Effector memory CD4-positive, alpha-beta T cell (primary cell): ENCODE data around the gene TMEM11.

Experiments used
- DNase-seq, 3 donors: peaks; one replicate each; pipeline ENCODE4 v3.0.0-alpha.2; 2020
- H3K27ac ChIP-seq: 2 replicates; pipeline ENCODE4 v1.7.0; 2013; ENCODE audit warnings: mild to moderate bottlenecking, low read length, moderate library complexity; ENCODE audit not compliant: insufficient read depth, poor library complexity, severe bottlenecking
- H3K27me3 ChIP-seq: replicated peaks from 2 replicates; pipeline ENCODE4 v1.7.0; 2013; ENCODE audit warnings: mild to moderate bottlenecking, low read length; ENCODE audit not compliant: insufficient read depth, control insufficient read depth, poor library complexity, severe bottlenecking
- H3K36me3 ChIP-seq: 2 replicates; pipeline ENCODE4 v1.7.0; 2013; ENCODE audit warnings: mild to moderate bottlenecking, low read length, moderate library complexity; ENCODE audit not compliant: control insufficient read depth, insufficient read depth
- H3K4me1 ChIP-seq: 2 replicates; pipeline ENCODE4 v1.7.0; 2013; ENCODE audit warnings: low read length, mild to moderate bottlenecking; ENCODE audit not compliant: control insufficient read depth, insufficient read depth, poor library complexity, severe bottlenecking
- H3K4me3 ChIP-seq: 2 replicates; pipeline ENCODE4 v1.7.0; 2013; ENCODE audit warnings: low read length, low read depth, mild to moderate bottlenecking; ENCODE audit not compliant: insufficient read depth, poor library complexity, severe bottlenecking
- H3K9me3 ChIP-seq: 2 replicates; pipeline ENCODE4 v1.7.0; 2013; ENCODE audit warnings: mild to moderate bottlenecking, low read length, moderate library complexity; ENCODE audit not compliant: control insufficient read depth

Gene TMEM11

DNA sequence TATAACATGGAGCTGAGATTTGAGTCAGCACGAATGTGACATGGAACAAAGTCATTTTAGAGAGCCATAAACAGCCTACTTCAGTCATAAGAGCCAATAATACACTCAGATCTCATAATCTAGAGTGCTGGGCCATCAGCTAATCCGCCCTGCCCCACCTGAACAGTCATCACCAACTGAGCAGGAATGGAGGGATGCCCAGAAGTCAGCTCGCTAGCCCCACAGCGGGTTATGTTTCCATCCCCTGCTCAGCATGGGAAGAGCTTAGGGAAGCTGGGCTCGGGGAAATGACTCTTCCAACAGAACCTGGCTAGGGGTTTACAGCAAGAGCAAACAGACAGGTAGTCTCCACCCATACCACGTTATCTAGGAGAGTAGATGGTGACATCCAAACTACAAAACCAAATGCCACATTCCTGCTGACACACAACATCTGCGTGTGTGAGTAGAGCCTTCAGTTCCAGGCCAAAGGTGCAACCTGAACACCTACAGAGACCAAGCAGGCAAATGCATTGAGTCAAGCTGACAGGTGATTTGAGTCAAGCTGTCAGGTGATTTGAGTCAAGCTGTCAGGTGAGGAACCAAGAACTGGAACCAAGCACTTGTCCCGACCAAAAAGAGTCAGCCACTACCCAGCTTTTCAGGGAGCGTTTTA, 2.0 kb downstream of the TMEM11 start:
- Histone ChIP-seq H3K27ac (no peak overlapping the region), H3K9me3 (no peaks in the 10 kb centered on the region), H3K4me1 (peaks cover 23% of the 10 kb centered on the region), H3K36me3 (peaks cover 31% of the 10 kb centered on the region), H3K27me3 (no peaks in the 10 kb centered on the region), H3K4me3 (no peak overlapping the region)
- no peak for DNase-seq

GRCh38 chr17:21210411-21211076, 3.4 kb downstream of the TMEM11 start:
- Histone ChIP-seq H3K4me3 (no peak overlapping the region), H3K27ac (no peak overlapping the region), H3K27me3 (no peaks in the 10 kb centered on the region), H3K9me3 (no peaks in the 10 kb centered on the region), H3K4me1 (peaks cover 23% of the 10 kb centered on the region), H3K36me3 (peaks cover 37% of the 10 kb centered on the region)
- no peak for DNase-seq

DNA sequence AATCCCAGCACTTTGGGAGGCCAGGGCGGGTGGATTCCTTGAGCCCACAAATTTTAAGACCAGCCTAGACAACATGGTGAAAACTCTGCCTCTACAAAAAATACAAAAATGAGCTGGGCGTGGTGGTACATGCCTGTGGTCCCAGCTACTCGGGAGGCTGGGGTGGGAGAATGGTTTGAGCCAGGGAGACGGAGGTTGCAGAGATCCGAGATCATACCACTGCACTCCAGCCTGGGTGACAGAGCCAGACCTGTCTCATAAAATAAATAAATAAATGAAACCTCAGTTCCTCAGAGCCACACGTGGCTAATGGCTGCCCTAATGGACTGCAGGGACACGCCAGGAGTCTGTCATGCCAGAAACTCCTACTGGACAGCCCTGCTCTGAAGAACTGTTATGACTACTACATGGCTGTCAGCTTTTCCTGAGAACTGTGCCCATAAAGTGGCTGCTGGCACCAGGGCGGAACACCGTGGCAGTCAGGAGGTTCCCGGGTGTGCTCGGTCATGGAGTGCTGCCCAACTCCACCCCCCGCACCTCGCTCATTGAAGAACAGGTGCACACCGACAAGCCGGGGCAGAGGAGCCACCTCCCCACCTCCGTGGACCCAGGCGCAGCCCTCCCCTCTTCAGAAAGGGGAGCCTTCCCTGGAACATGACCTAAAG, 4.3 kb downstream of the TMEM11 start:
- H3K27ac ChIP-seq, result no peak overlapping the region
- H3K36me3 ChIP-seq, result peaks cover 37% of the 10 kb centered on the region
- peaks cover 17% of the 10 kb centered on the region for H3K4me1 ChIP-seq
- DNase-seq, result no peak
- H3K9me3 ChIP-seq, result no peaks in the 10 kb centered on the region
- H3K4me3 ChIP-seq, result no peak overlapping the region
- no peaks in the 10 kb centered on the region for H3K27me3 ChIP-seq

DNA sequence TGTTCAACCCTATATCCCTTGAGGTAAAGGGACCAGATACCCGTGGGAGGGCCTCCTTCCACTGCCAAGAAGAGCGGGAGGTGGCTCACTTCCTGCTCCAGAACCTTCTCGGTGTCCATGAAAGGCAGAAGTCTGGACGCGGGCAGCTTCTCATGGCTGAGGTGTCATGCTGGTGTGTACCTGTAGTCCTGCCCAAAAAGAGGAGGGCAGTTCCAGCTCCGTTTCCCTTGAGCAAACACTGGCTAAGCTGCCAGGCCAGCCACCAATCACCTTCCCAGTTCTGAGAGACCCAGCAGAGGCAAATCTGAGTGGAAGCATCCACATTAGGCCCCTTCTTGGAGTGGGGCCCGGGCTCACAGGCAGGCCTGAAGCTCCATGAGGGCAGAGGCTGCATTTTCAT, 5.6 kb downstream of the TMEM11 start:
- no peak overlapping the region for H3K27ac ChIP-seq

GRCh38 chr17:21204935-21205334, 9.0 kb downstream of the TMEM11 start:
- H3K4me1 ChIP-seq, result peaks cover 3% of the 10 kb centered on the region
- no peak for DNase-seq
- H3K36me3 ChIP-seq, result peaks cover 34% of the 10 kb centered on the region
- no peaks in the 10 kb centered on the region for H3K27me3 ChIP-seq
- H3K9me3 ChIP-seq, result no peaks in the 10 kb centered on the region
- no peak overlapping the region for H3K27ac ChIP-seq
- no peak overlapping the region for H3K4me3 ChIP-seq

More for the DNA sequence above, 5.6 kb downstream of the TMEM11 start:
- H3K27me3 ChIP-seq, result no peaks in the 10 kb centered on the region
- no peaks in the 10 kb centered on the region for H3K9me3 ChIP-seq
- DNase-seq, result no peak
- peaks cover 35% of the 10 kb centered on the region for H3K36me3 ChIP-seq
- no peak overlapping the region for H3K4me3 ChIP-seq
- peaks cover 15% of the 10 kb centered on the region for H3K4me1 ChIP-seq

DNA sequence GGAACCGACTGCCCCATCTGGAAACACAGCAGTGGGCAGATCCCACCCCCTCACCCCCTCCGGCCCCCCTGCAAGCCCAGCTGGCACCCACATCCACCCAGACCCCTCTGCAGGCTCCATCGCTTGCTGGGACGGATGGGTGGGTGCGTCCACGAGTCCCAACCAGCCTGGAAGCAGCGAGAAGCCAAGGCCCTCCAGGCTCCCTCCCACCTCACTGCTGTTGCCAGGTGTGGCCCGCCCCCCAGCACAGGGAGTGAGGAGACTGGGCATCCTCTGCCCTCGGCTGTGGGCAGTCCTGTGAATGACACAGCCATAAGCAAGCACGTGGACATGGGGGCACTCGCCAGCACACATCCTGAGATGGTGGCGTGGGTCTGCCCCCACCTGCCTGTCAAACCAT, 11.4 kb downstream of the TMEM11 start:
- Histone ChIP-seq H3K36me3 (peaks cover 36% of the 10 kb centered on the region), H3K9me3 (no peaks in the 10 kb centered on the region), H3K4me1 (peaks cover 3% of the 10 kb centered on the region), H3K4me3 (no peak overlapping the region), H3K27ac (no peak overlapping the region), H3K27me3 (no peaks in the 10 kb centered on the region)
- no peak for DNase-seq

DNA sequence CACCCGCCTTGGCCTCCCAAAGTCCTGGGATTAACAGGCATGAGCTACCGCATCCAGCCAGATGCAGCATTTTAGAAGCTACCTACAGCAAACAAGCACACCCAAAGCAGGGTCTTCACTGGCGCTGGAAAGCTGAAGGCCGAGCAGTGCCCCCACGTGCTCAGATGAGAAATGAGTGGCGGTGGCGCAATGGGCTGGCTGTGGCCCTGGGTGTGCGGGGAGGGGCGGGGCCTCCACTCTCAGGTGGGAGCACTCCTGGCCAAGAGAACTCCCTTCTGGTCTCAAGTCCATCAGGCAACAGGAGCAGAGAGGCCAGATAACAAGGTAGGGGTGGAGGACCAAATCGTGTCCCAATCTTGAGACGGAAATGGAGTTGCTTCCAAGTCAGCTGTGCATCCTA, 12.1 kb downstream of the TMEM11 start:
- peaks cover 40% of the 10 kb centered on the region for H3K36me3 ChIP-seq

DNA sequence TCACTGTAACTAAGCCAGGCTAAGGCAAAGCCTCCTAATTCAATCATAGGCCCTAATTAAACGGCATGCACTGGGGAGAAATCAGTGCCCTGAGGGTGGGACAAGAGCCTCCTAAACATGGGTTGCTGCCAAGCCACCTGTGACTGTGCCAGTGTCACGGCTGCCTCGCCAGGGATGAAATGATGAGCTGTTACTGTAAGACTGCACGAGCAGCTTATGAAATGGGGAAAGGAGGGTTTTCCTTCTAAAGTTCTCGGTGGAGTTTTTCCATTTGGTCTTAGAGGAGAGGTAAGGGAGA, 12.7 kb downstream of the TMEM11 start:
- no peak for DNase-seq
- Histone ChIP-seq H3K27me3 (no peaks in the 10 kb centered on the region), H3K4me1 (peaks cover 3% of the 10 kb centered on the region), H3K4me3 (no peak overlapping the region), H3K36me3 (peaks cover 37% of the 10 kb centered on the region), H3K9me3 (no peaks in the 10 kb centered on the region), H3K27ac (no peak overlapping the region)

More for the DNA sequence above, 12.1 kb downstream of the TMEM11 start:
- DNase-seq, result no peak
- H3K27me3 ChIP-seq, result no peaks in the 10 kb centered on the region
- no peaks in the 10 kb centered on the region for H3K9me3 ChIP-seq
- H3K27ac ChIP-seq, result no peak overlapping the region
- H3K4me3 ChIP-seq, result no peak overlapping the region
- H3K4me1 ChIP-seq, result peaks cover 3% of the 10 kb centered on the region

DNA sequence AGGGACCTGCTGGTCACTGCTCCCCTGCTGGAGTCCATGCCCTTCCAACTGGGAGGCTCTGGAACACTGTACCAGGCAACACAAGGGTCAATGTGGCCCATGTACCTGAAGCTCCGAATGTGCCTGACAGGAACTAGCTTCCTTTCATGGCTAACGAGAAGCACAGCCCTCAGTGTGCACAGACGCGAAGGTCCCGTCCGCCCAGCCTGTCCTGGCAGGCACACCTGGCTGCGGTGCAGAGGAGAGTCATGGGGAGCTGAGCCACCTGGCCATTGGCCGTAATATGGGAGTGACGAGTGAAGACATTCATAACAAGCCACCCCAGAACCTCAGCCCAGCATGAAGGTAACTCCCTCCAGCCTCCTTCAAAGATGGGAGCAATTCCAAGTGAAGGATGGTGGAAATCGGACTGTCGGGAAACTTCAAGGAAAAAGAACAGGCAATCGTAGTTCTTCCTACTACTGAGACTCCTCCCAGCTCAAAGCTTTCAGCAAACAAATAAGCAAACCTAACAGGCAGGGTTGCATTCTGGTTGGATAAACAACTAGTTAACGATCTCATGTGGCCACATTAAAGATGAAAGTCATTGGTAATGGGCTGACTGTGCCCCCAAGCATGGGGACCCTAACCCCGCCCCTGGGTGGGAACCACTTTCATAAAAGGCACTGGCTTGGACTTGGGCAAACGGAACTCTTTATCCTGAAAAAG, 13.2 kb downstream of the TMEM11 start:
- Histone ChIP-seq H3K4me1 (peaks cover 3% of the 10 kb centered on the region), H3K4me3 (no peak overlapping the region), H3K27ac (no peak overlapping the region), H3K9me3 (no peaks in the 10 kb centered on the region), H3K36me3 (peaks cover 37% of the 10 kb centered on the region), H3K27me3 (no peaks in the 10 kb centered on the region)
- no peak for DNase-seq

GRCh38 chr17:21199856-21200255, 14.1 kb downstream of the TMEM11 start:
- H3K4me3 ChIP-seq, result no peak overlapping the region
- no peaks in the 10 kb centered on the region for H3K9me3 ChIP-seq
- H3K27ac ChIP-seq, result no peak overlapping the region
- H3K36me3 ChIP-seq, result peaks cover 37% of the 10 kb centered on the region
- no peak for DNase-seq
- H3K4me1 ChIP-seq, result peaks cover 3% of the 10 kb centered on the region
- H3K27me3 ChIP-seq, result no peaks in the 10 kb centered on the region
